Peyer's patch (tissue), 4 donors: Measurements from ENCODE around the gene CLDN14.

Experiments
- CTCF ChIP-seq, 6 experiments: fragments of 450-650 bp in 4 of 6; fragments of 200-600 bp in 2 of 6; sonication (generic) in 1 of 6; IDR thresholded peaks; one replicate each; pipeline ENCODE4 v1.5.1; 2017 to 2019; ENCODE audit warnings: antibody characterized with exemption in 6 of 6, mild to moderate bottlenecking in 3 of 6, moderate library complexity in 1 of 6
- POLR2A ChIP-seq, 2 donors: fragments of 450-650 bp; IDR thresholded peaks; one replicate each; pipeline ENCODE4 v1.5.1; 2017; ENCODE audit warnings: antibody characterized with exemption in 2 of 2, mild to moderate bottlenecking in 2 of 2, moderate library complexity in 2 of 2

- TF ChIP-seq CTCF (IDR thresholded peaks at IDR 0.05) (no peak), POLR2A (IDR thresholded peaks at IDR 0.05) (no peak)
Measured at GRCh38 chr21:36506482-36506881, 26.6 kb upstream of the CLDN14 start.
